CD4-positive, alpha-beta T cell (primary cell): ENCODE data around the gene PRPSAP2. TPM values are rescaled to one million over a fixed set of nuclear protein-coding genes. Genes with fewer than 3 reads are reported as not detected.

ENCODE experiments used
- ATAC-seq: fragments of 200-7000 bp; cut with Tn5 transposase; one replicate; pipeline ENCODE4 v1.10.0; 2022; ENCODE audit warnings: mild to moderate bottlenecking; ENCODE audit not compliant: poor library complexity
- CTCF ChIA-PET: fragments of 350-600 bp; sonication (Branson Sonifier 250); formaldehyde crosslinking; loops from one replicate; lab custom pipeline; 2021; ENCODE audit warnings: antibody characterized with exemption, inconsistent platforms; lab: Charles Lee
- POLR2A ChIA-PET: fragments of 350-600 bp; sonication (Branson Sonifier 250); formaldehyde crosslinking; loops from one replicate; lab custom pipeline; 2021; ENCODE audit warnings: antibody characterized with exemption, inconsistent platforms; lab: Charles Lee
- DNase-seq, 14 experiments: peaks; one replicate each; pipeline ENCODE4 v3.0.0-alpha.2; 2013 to 2020; ENCODE audit warnings: mixed read lengths in 2 of 14
- H3K27ac ChIP-seq, 2 donors: one replicate each; pipeline versions ENCODE4 v1.5.1 to v1.7.0; 2013; ENCODE audit warnings: low read length in 2 of 2, low read depth in 1 of 2, mild to moderate bottlenecking in 1 of 2
- H3K27me3 ChIP-seq, 2 experiments: 1 replicate in 1 of 2; 2 replicates in 1 of 2; pipeline versions ENCODE4 v1.6.1 to v1.7.0; 2013; ENCODE audit warnings: low read length in 2 of 2, control low read depth in 1 of 2, mild to moderate bottlenecking in 1 of 2, moderate library complexity in 1 of 2; ENCODE audit not compliant: insufficient read depth in 2 of 2, control insufficient read depth in 1 of 2
- H3K36me3 ChIP-seq: one replicate; pipeline ENCODE4 v1.6.1; 2013; ENCODE audit warnings: low read length, control low read depth; ENCODE audit not compliant: insufficient read depth
- H3K4me1 ChIP-seq: one replicate; pipeline ENCODE4 v1.6.1; 2013; ENCODE audit warnings: low read length, control low read depth; ENCODE audit not compliant: insufficient read depth
- H3K4me3 ChIP-seq: one replicate; pipeline ENCODE4 v1.5.1; 2013; ENCODE audit warnings: mild to moderate bottlenecking, low read length, moderate library complexity
- H3K9me3 ChIP-seq, 2 experiments: 1 replicate in 1 of 2; 2 replicates in 1 of 2; pipeline versions ENCODE4 v1.6.1 to v1.7.0; 2013; ENCODE audit warnings: low read length in 2 of 2, mild to moderate bottlenecking in 2 of 2, control low read depth in 1 of 2, moderate library complexity in 1 of 2; ENCODE audit not compliant: control insufficient read depth in 1 of 2, insufficient read depth in 1 of 2
- H3K27ac Mint-ChIP-seq: one replicate; pipeline ENCODE4 v1.8.0; 2020; ENCODE audit warnings: mixed read lengths
- H3K27me3 Mint-ChIP-seq: one replicate; pipeline ENCODE4 v1.8.0; 2021; ENCODE audit warnings: mixed read lengths
- H3K36me3 Mint-ChIP-seq: one replicate; pipeline ENCODE4 v1.8.0; 2021; ENCODE audit warnings: low read depth, mixed read lengths
- H3K4me1 Mint-ChIP-seq: one replicate; pipeline ENCODE4 v1.8.0; 2021; ENCODE audit warnings: low read depth, mixed read lengths
- H3K4me3 Mint-ChIP-seq: one replicate; pipeline ENCODE4 v1.8.0; 2020; ENCODE audit warnings: mild to moderate bottlenecking, mixed read lengths
- H3K9me3 Mint-ChIP-seq: one replicate; pipeline ENCODE4 v1.8.0; 2020; ENCODE audit warnings: mixed read lengths
- CTCF ChIP-seq: fragments of 200-600 bp; IDR thresholded peaks from one replicate; pipeline ENCODE4 v1.8.0; 2022; ENCODE audit warnings: antibody characterized with exemption, mild to moderate bottlenecking
- intact Hi-C, 2 experiments: fragments of 100-400 bp; cut with DNase I in 1 of 2; cut with micrococcal nuclease in 1 of 2; formaldehyde crosslinking; loops; one replicate each; pipeline versions ENCODE4 v1.15.1 to v1.9.0; 2023 to 2025; cut with DNase I, micrococcal nuclease
- total RNA-seq, 174 experiments: library from RNA in 2 of 174; stranded (reverse) in 2 of 174; gene quantifications; one replicate each; pipeline ENCODE4 v1.2.3 and lab custom pipeline; 2021 to 2026

The PRPSAP2 gene
- total RNA-seq, 2 experiments from 2014 or later: 24.9 to 25.5 TPM

DNA sequence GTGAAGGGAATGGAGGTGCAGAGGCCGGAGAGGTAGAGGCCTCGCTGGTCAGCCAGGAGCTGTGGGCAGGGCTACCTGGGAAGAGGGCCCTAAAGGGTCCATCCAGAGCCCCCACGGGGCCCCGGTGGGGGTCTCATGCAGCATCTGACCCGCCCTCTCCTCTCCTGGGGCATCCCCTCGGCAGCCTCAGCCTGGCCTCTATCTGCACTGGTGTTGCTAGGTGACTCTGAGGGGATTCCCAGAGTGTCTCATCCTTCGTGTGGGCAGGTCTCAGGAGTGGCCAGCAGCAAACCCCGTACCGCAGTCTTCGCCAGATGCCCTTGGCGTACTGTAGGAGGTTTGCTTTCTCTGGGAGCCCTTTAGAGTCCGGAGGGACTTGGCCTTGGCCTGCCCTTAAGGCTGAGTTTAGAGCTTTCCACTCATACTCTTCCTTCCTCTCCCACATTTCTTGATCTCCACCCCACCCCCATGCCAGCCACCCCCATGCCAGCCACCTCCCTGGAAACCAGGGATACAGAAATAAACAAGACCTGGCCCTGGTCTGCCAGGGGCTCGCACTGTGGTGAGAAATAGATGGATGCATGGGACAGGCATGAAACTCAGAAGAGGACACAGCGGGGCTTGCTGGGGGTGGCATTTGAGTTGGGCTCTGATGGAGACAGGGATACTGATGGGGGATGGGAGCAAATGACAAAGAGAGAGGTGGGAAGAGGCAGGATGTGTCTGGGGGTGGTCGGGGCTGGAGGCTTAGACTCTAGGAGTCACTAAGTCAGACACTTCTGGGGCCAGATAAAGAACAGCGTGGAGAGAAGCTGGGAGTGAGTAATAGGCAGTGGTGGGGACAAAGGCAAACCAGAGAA, 103.9 kb downstream of the PRPSAP2 start:
- H3K27me3 Mint-ChIP-seq: no peaks in the 10 kb centered on the region
- intact Hi-C loops: no loop called here
- H3K4me1 ChIP-seq: peaks cover 20% of the 10 kb centered on the region
- ChIA-PET CTCF (interaction anchor here (0.7 to 2.4 kb wide), 12 partner anchors 18 to 408 kb away, joined by 3 to 8 read pairs (median 3); no protein-coding TSS in a partner anchor), POLR2A (interaction anchor here (1.4 to 2.2 kb wide), 2 partner anchors 37 to 104 kb away, joined by 3 to 11 read pairs; partner anchors contain the start of gene PRPSAP2)
- TF ChIP-seq CTCF: no peak
- H3K4me3 Mint-ChIP-seq: no peak overlapping the region
- DNase-seq (peak in 1 of 14 experiments; percentile 43), ATAC-seq (no peak)
- peaks cover 18% of the 10 kb centered on the region for H3K4me1 Mint-ChIP-seq
- H3K4me3 ChIP-seq: no peak overlapping the region
- no peaks in the 10 kb centered on the region for H3K36me3 ChIP-seq
- no peaks in the 10 kb centered on the region for H3K27me3 ChIP-seq
- H3K9me3 Mint-ChIP-seq: no peaks in the 10 kb centered on the region
- no peak overlapping the region for H3K27ac Mint-ChIP-seq
- no peaks in the 10 kb centered on the region for H3K36me3 Mint-ChIP-seq
- H3K27ac ChIP-seq: no peak overlapping the region
- H3K9me3 ChIP-seq: no peaks in the 10 kb centered on the region

GRCh38 chr17:18962494-18962815, 104.5 kb downstream of the PRPSAP2 start:
- Mint-ChIP-seq H3K9me3 (no peaks in the 10 kb centered on the region), H3K4me3 (no peak overlapping the region), H3K27me3 (no peaks in the 10 kb centered on the region), H3K27ac (no peak overlapping the region), H3K36me3 (no peaks in the 10 kb centered on the region), H3K4me1 (peaks cover 16% of the 10 kb centered on the region)
- Histone ChIP-seq H3K36me3 (no peaks in the 10 kb centered on the region), H3K27me3 (no peaks in the 10 kb centered on the region), H3K27ac (no peak overlapping the region), H3K9me3 (no peaks in the 10 kb centered on the region), H3K4me1 (peaks cover 18% of the 10 kb centered on the region), H3K4me3 (no peak overlapping the region)
- ATAC-seq (no peak), DNase-seq (no peak)
- ChIA-PET POLR2A (no interaction called here), CTCF (no interaction called here)
- intact Hi-C loops: no loop called here
- TF ChIP-seq CTCF: no peak

GRCh38 chr17:18963126-18964017, 105.4 kb downstream of the PRPSAP2 start:
- POLR2A ChIA-PET: no interaction called here

More at GRCh38 chr17:18963126-18964017, 105.4 kb downstream of the PRPSAP2 start:
- Histone ChIP-seq H3K9me3 (no peaks in the 10 kb centered on the region), H3K27ac (no peak overlapping the region), H3K4me3 (no peak overlapping the region), H3K4me1 (peaks cover 21% of the 10 kb centered on the region), H3K27me3 (no peaks in the 10 kb centered on the region), H3K36me3 (no peaks in the 10 kb centered on the region)
- CTCF ChIA-PET: no interaction called here
- TF ChIP-seq CTCF: no peak
- ATAC-seq: no peak
- DNase-seq: no peak
- Mint-ChIP-seq H3K27ac (no peak overlapping the region), H3K27me3 (no peaks in the 10 kb centered on the region), H3K36me3 (no peaks in the 10 kb centered on the region), H3K4me1 (peaks cover 10% of the 10 kb centered on the region), H3K9me3 (no peaks in the 10 kb centered on the region), H3K4me3 (no peak overlapping the region)
- intact Hi-C loops: no loop called here
